KMS-11 (cell line): Measurements from ENCODE around the gene RBFOX2.

ENCODE experiments used
- H2AFZ ChIP-seq: fragments of 200-600 bp; sonication (generic); 2 replicates; pipeline ENCODE4 v1.6.1; 2016; ENCODE audit warnings: antibody characterized with exemption, mixed run types, low read depth
- H3K27ac ChIP-seq: fragments of 200-600 bp; sonication (generic); 2 replicates; pipeline ENCODE4 v1.6.1; 2016; ENCODE audit warnings: mild to moderate bottlenecking, mixed run types
- H3K27me3 ChIP-seq: fragments of 200-600 bp; sonication (generic); 2 replicates; pipeline ENCODE4 v1.6.1; 2017; ENCODE audit warnings: mild to moderate bottlenecking, low read depth, mixed run types, moderate library complexity; ENCODE audit not compliant: insufficient read depth
- H3K36me3 ChIP-seq: fragments of 200-600 bp; sonication (generic); 2 replicates; pipeline ENCODE4 v1.6.1; 2017; ENCODE audit warnings: mild to moderate bottlenecking, mixed run types; ENCODE audit not compliant: insufficient read depth
- H3K4me1 ChIP-seq: fragments of 200-600 bp; sonication (generic); 2 replicates; pipeline ENCODE4 v1.6.1; 2016; ENCODE audit warnings: mild to moderate bottlenecking, low read depth, mixed run types; ENCODE audit not compliant: poor library complexity, severe bottlenecking
- H3K4me2 ChIP-seq: fragments of 200-600 bp; sonication (generic); 2 replicates; pipeline ENCODE4 v1.7.0; 2016; ENCODE audit warnings: mild to moderate bottlenecking, mixed run types
- H3K4me3 ChIP-seq: fragments of 200-600 bp; sonication (generic); IDR thresholded peaks from 2 replicates; pipeline ENCODE4 v1.6.1; 2017; ENCODE audit warnings: low read depth, low read length, mixed read lengths; ENCODE audit not compliant: insufficient read depth
- H3K79me2 ChIP-seq: fragments of 200-600 bp; sonication (generic); 2 replicates; pipeline ENCODE4 v1.6.1; 2016; ENCODE audit warnings: low read depth, mixed run types; ENCODE audit not compliant: insufficient read depth
- H3K9ac ChIP-seq: fragments of 200-600 bp; sonication (generic); 2 replicates; pipeline ENCODE4 v1.6.1; 2016; ENCODE audit warnings: mild to moderate bottlenecking, mixed run types
- H4K20me1 ChIP-seq: fragments of 200-600 bp; sonication (generic); 2 replicates; pipeline ENCODE4 v1.6.1; 2016; ENCODE audit warnings: mild to moderate bottlenecking, mixed run types; ENCODE audit not compliant: insufficient read depth
- TF ChIP-seq, protein P1 (sequence below): fragments of 200-600 bp; sonication (generic); conservative IDR thresholded peaks from 2 replicates; pipeline ENCODE4 v1.6.1; 2017; ENCODE audit warnings: low read depth, mild to moderate bottlenecking, antibody characterized with exemption, low read length, moderate library complexity, mixed read lengths

RBFOX2 gene

DNA sequence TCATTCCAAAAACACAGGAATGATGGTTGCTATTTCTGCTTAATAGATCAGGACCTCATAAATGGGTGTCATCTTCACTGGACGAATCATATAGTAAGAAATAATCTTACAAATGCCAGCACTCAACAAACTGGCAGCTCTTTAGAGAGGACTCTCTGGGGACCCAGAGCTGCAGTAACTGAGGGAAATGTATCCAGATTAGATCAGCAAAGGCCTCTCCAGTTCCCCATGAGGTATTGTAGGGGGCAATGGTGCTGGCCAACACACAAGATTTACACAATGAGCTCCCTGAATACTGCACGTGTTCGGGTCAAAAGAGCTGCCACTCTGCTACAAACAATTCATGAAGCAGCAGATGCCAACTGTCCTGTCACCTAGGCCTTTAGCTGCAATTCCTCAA lies 110.2 kb downstream of the RBFOX2 start:
- Histone ChIP-seq H3K4me1 (peaks cover 13% of the 10 kb centered on the region), H3K79me2 (no peaks in the 10 kb centered on the region)
- TF ChIP-seq, protein P1, sequence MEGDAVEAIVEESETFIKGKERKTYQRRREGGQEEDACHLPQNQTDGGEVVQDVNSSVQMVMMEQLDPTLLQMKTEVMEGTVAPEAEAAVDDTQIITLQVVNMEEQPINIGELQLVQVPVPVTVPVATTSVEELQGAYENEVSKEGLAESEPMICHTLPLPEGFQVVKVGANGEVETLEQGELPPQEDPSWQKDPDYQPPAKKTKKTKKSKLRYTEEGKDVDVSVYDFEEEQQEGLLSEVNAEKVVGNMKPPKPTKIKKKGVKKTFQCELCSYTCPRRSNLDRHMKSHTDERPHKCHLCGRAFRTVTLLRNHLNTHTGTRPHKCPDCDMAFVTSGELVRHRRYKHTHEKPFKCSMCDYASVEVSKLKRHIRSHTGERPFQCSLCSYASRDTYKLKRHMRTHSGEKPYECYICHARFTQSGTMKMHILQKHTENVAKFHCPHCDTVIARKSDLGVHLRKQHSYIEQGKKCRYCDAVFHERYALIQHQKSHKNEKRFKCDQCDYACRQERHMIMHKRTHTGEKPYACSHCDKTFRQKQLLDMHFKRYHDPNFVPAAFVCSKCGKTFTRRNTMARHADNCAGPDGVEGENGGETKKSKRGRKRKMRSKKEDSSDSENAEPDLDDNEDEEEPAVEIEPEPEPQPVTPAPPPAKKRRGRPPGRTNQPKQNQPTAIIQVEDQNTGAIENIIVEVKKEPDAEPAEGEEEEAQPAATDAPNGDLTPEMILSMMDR, result no peak

DNA sequence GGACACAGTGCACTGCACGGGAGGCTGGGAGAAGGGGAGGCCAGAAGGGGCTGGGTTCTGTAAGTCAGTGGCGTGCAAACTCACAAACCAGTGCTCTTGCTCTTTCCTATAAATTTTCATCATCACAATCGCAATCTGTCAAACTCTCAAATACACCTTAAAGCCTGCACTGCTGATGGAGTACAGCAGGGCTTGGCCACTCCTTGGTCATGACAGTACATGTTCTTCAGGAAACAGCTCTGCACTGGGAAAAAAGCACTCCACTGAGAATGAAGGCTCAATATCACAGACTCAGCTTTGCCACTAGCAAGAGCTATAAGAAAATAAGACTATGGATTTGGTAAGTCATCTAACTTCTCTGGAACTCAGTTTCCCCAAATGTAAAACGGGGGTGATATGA lies 111.0 kb downstream of the RBFOX2 start:
- Histone ChIP-seq H3K4me1 (peaks cover 20% of the 10 kb centered on the region), H3K79me2 (no peaks in the 10 kb centered on the region), H3K27ac (no peak overlapping the region), H3K9ac (no peak overlapping the region), H3K4me3 (no peak overlapping the region), H2AFZ (no peak overlapping the region), H4K20me1 (no peaks in the 10 kb centered on the region), H3K27me3 (no peaks in the 10 kb centered on the region), H3K36me3 (no peaks in the 10 kb centered on the region), H3K4me2 (no peak overlapping the region)
- TF ChIP-seq, protein P1, result no peak

More for the DNA sequence above, 110.2 kb downstream of the RBFOX2 start:
- no peak overlapping the region for H3K9ac ChIP-seq
- no peak overlapping the region for H3K4me2 ChIP-seq
- H3K36me3 ChIP-seq, result no peaks in the 10 kb centered on the region
- H3K27ac ChIP-seq, result no peak overlapping the region
- H2AFZ ChIP-seq, result no peak overlapping the region
- no peaks in the 10 kb centered on the region for H4K20me1 ChIP-seq
- no peak overlapping the region for H3K4me3 ChIP-seq
- H3K27me3 ChIP-seq, result no peaks in the 10 kb centered on the region

DNA sequence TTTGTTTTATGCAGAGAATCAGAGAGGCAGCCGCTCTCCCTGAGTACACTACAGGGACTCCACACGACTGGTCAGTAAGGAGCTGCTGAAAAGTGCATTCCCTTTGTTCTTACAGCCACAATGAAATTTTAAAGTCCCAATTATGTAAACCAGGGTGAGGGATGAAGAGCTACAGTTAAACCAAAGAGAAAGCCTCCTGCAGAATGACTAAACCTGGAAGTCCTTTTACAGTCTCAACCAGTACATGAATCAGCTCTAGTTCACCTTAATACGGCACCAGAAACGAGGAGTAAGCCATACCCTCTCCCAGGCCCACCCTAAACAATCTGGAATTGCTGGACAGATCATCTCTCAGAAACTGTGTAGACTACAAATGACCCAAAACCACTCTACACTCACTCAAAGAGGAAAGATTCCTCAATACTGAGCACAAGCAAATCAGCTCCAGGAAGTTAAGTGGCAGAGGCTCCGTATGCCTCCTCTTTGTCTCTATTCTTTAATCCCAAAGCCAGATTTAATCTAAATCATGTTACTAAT lies 113.1 kb downstream of the RBFOX2 start:
- Histone ChIP-seq H3K9ac (no peak overlapping the region), H3K4me2 (no peak overlapping the region), H3K4me3 (no peak overlapping the region), H3K79me2 (no peaks in the 10 kb centered on the region), H4K20me1 (no peaks in the 10 kb centered on the region), H3K36me3 (no peaks in the 10 kb centered on the region), H2AFZ (no peak overlapping the region), H3K4me1 (peaks cover 17% of the 10 kb centered on the region), H3K27ac (no peak overlapping the region), H3K27me3 (no peaks in the 10 kb centered on the region)
- TF ChIP-seq, protein P1, result no peak

DNA sequence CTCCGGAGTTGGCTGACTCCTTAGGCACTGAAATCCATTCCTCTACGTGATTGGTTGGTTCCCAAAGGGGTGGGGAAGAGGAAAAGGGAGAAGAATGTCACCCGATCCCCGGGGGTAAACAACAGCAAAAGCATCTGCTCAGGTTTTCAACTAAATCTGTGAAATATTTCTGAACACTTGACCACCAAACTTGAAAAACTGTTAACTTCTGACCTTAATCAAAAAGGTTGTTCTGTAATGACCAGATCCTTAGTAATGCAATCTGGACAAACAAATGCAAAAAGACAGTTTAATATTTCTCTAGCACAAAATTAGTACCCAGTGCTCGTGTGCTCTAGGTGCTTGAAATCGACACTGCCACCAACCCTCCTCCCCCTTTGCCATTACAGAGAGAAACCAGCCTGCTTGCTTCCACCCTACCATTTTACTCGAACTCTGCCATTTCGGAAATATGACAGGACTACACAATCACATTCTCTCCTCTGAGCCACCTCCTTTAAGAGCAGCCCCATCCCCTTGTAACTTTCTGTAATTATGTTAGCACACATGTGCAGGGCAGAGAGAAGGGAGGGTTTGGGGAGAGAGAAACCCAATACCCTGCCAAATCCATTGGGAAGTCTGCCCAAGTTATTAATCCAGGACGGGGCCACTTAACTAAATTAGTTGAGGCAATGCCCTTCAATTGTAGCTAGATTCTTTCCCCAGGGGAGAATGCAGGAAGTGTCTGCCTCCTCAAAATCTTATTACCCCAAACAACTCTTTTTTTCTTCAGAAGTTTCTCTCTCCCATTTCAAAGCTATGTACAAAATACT lies 113.8 kb downstream of the RBFOX2 start:
- Histone ChIP-seq H2AFZ (no peak overlapping the region), H3K4me3 (no peak overlapping the region), H3K27me3 (no peaks in the 10 kb centered on the region), H3K4me2 (no peak overlapping the region), H3K36me3 (no peaks in the 10 kb centered on the region), H3K79me2 (no peaks in the 10 kb centered on the region), H3K9ac (no peak overlapping the region), H3K27ac (no peak overlapping the region), H3K4me1 (peaks cover 17% of the 10 kb centered on the region), H4K20me1 (no peaks in the 10 kb centered on the region)
- TF ChIP-seq, protein P1, result no peak
